Astrocyte (in vitro differentiated cells and primary cell): ENCODE measurements around the gene SLC16A10.

Source experiments
- CTCF ChIP-seq: IDR thresholded peaks from 2 replicates; pipeline ENCODE4 v1.5.1; 2011; ENCODE audit warnings: low read depth, mild to moderate bottlenecking, inconsistent platforms, low read length, moderate library complexity; ENCODE audit not compliant: insufficient read depth
- EZH2 ChIP-seq: IDR thresholded peaks from 2 replicates; pipeline ENCODE4 v1.6.1; 2012; ENCODE audit warnings: mild to moderate bottlenecking, low read length, inconsistent platforms; ENCODE audit not compliant: insufficient read depth

- TF ChIP-seq CTCF: no peak
- TF ChIP-seq EZH2: no peak
Observed at GRCh38 chr6:111239461-111239860, 152.2 kb downstream of the SLC16A10 start.
